Stimulated activated CD8-positive, alpha-beta memory T cell treated with anti-CD3 and anti-CD28 coated beads, Interleukin-15, amount 100 ng/mL, for 24 hours (primary cell): ENCODE results near the gene PDXK.
A peak's percentile ranks its signal among the peaks of the same experiment; 100 is the strongest.

Experiments used
- DNase-seq: peaks from one replicate; pipeline ENCODE4 v3.0.0-alpha.2; 2020; ENCODE audit warnings: low read depth

Gene PDXK

GRCh38 chr21:43783098-43783700, 64.3 kb downstream of the PDXK start:
- no peak for DNase-seq

GRCh38 chr21:43785134-43785533, 66.2 kb downstream of the PDXK start:
- no peak for DNase-seq

GRCh38 chr21:43786300-43786806, 67.4 kb downstream of the PDXK start:
- no peak for DNase-seq

GRCh38 chr21:43786807-43787440, 68.0 kb downstream of the PDXK start:
- DNase-seq = no peak

- DNase-seq = peak; percentile 95
Observed at GRCh38 chr21:43789276-43790009, 70.5 kb downstream of the PDXK start, which contains the start of gene RRP1. Gene RRP1 (plus strand): TSS chr21:43789577. CDS start chr21:43789630, 53 bp downstream.

GRCh38 chr21:43790010-43790524, 71.1 kb downstream of the PDXK start:
- no peak for DNase-seq

GRCh38 chr21:43792406-43792805, 73.5 kb downstream of the PDXK start:
- DNase-seq = no peak

GRCh38 chr21:43793243-43793642, 74.3 kb downstream of the PDXK start:
- DNase-seq = no peak

GRCh38 chr21:43794311-43794710, 75.4 kb downstream of the PDXK start:
- DNase-seq = no peak

GRCh38 chr21:43794857-43795256, 75.9 kb downstream of the PDXK start:
- no peak for DNase-seq

- DNase-seq = no peak
Observed at GRCh38 chr21:43797415-43797814, 78.5 kb downstream of the PDXK start.

GRCh38 chr21:43797925-43798715, 79.2 kb downstream of the PDXK start:
- DNase-seq = no peak

- no peak for DNase-seq
Observed at GRCh38 chr21:43799301-43799840, 80.4 kb downstream of the PDXK start.

- no peak for DNase-seq
Observed at GRCh38 chr21:43800124-43800523, 81.2 kb downstream of the PDXK start.

- no peak for DNase-seq
Observed at GRCh38 chr21:43800566-43800965, 81.6 kb downstream of the PDXK start.

GRCh38 chr21:43801006-43801783, 82.3 kb downstream of the PDXK start:
- no peak for DNase-seq

GRCh38 chr21:43802713-43803313, 83.9 kb downstream of the PDXK start:
- no peak for DNase-seq

- DNase-seq = no peak
Observed at GRCh38 chr21:43803558-43804300, 84.8 kb downstream of the PDXK start.

GRCh38 chr21:43805275-43805800, 86.4 kb downstream of the PDXK start:
- DNase-seq = no peak
